ENCODE results near the gene FAM149A.
A peak's percentile ranks its signal among the peaks of the same experiment; 100 is the strongest.

FAM149A gene

DNA sequence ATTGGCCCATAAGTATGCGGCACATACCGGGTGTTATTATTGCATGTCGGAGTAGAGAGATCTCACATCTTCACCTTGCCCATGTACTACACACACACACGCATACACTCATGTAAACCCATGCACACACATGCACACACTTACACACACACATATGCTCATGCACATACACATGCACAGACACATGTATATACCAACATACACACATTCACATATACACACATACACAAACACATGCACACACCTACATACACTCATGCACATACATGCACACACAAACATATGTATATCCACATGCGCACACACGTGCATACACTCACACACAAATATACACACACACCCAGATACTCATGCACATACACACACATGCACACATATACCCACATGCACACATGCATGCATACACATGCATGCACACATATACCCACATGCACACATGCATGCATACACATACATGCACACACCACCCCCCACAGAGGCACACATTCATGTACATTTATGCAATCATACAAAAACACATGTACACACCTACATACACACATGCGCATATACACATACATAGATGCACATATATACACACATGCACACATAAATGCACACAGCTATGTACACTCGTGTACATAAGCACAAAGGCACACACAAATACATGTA lies 98.1 kb downstream of the FAM149A start:
- no peak for DNase-seq (ENCODE audit: low spot score)

DNA sequence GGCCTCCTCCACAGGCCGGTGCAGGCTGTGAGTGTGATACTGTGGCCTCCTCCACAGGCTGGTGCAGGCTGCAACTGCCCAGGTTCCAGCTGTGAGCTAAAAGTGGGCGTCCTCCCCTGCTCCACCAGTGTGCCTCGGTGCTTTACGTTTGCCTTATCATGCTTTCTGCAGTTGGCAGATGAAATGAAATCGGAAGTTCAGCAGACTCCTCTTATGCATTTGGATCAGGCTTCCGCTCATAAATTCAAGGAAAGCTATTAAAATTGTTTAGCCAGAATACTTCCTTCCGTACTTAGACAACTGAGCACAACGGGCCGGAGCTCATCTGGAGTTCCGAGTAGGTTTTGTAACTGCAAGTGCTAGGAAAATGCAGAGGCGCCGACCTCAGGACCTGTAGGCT lies 98.9 kb downstream of the FAM149A start:
- DNase-seq (ENCODE audit: low spot score) = peak; percentile 46

DNA sequence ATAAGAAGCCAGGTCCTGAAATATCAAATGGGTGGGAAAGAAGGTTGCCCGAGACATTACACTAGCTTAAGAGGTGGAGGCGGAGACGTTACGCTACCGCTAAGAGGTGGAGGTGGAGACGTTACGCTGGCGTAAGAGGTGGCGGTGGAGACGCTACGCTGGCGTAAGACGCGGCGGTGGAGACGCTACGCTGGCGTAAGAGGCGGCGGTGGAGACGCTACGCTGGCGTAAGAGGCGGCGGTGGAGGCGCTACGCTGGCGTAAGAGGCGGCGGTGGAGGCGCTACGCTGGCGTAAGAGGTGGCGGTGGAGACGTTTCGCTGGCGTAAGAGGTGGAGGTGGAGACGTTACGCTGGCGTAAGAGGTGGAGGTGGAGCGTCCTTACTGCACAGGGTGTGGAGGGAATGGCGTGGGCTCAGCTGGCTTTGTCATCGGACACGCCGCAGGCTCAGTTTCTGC lies 99.6 kb downstream of the FAM149A start:
- no peak for DNase-seq (ENCODE audit: low spot score)

DNA sequence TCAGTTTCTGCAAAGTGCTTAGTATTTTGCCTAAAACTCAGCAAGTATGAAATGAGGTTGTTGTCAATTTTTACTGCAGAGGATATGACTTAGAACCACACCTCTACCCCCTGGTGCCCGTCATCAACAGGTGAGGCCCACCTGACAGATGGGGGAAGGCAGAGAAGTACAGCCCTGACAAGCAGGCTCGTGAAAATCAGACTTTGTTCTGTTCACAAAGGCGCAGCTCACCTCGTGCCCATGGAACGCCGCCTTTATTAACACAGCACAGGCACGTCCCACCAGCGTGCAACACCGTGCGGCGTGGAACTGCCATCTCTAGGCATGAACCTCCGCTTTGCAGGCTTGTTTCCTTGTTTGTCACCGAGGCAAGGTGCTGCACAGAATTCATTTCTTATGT lies 100.2 kb downstream of the FAM149A start:
- DNase-seq (ENCODE audit: low spot score) = no peak

DNA sequence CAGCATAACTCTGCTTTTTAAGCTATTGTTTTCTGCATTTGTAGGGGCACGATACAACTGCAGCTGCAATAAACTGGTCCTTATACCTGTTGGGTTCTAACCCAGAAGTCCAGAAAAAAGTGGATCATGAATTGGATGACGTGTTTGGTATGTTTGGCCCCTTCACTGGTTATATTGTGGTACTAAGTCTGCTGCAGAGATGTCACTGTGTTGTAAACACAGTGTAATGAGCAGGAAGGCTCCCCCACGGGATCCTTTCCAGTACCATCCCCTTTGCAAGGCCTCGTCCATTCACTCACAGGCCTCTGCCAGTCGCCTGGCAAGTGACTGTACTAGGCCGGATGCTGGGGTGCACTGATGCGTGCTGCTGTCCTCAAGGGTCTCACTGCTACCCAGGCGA lies 100.7 kb downstream of the FAM149A start:
- DNase-seq (ENCODE audit: low spot score) = no peak

DNA sequence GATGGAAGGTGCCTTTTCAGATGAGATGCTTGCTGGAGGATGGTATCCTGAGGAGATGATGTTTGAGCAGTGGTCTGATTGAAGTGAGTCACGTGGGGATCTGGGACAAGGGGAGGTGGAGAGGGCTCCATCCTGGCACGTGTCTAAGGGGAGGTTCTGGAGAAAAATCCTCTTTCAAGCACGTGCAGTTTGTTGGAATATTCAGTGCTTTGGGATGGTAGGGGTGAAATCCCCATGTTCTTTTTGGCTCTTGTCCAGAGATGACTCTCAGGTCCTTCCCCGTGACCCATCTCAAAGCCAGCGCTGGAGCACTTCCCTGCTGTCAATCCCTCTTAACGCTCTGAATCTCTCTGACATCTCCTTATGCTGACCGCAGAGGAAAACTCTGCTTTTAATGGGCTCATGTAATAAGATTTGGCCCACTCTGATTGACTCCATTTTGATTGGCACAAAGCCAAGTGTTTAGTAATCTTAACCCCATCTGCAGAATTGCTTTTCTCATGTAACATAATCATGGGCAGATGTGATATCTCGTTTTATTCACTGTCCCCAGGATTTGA lies 112.0 kb downstream of the FAM149A start:
- DNase-seq (ENCODE audit: low spot score) = no peak

DNA sequence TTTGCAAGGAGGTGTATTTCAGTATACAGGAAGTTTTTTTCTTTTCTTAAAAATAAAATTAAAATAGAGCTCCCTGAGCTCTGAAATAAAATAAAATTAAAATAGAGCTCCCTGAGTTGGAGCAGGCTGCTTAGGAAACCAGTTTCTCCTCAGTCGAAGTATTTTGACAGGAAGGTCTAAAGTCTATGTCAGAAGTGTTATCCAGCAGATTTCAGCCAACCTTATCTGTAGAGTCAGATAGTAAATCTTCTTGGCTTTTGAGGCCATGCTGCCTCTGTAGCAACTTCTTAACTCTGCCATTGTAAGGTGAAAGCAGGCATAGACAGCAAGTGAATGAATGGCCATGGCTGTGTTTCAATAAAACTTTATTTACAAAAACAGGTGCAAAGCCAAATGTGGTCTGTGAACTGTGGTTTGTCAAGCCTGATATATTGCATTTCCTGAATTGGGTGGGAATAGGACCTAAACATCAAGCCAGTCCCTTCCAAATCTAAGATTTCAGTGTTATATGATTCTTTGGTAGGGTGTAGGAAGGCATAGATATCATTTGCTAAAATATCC lies 113.3 kb downstream of the FAM149A start:
- DNase-seq (ENCODE audit: low spot score) = no peak

DNA sequence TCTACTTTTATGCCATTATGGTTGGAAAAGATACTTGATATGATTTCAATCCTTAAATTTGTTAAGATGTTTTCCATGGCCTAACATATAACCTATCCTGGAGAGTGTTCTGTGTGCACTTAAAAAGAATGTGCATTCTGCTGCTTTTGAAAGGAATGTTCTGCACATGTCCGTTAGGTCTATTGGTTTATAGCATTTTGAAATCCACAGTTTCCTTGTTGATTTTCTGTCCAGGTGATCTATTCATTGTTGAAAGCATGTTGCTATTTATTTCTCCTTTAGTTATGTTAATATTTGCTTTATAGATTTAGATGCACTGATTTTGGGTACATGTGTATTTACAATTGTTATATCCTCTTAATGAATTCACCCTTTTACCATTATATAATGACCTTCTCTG lies 117.1 kb downstream of the FAM149A start:
- no peak for DNase-seq (ENCODE audit: low spot score)

Data from kidney capillary endothelial cell (primary cell).